ENCODE results near the gene DIP2B.

DNA sequence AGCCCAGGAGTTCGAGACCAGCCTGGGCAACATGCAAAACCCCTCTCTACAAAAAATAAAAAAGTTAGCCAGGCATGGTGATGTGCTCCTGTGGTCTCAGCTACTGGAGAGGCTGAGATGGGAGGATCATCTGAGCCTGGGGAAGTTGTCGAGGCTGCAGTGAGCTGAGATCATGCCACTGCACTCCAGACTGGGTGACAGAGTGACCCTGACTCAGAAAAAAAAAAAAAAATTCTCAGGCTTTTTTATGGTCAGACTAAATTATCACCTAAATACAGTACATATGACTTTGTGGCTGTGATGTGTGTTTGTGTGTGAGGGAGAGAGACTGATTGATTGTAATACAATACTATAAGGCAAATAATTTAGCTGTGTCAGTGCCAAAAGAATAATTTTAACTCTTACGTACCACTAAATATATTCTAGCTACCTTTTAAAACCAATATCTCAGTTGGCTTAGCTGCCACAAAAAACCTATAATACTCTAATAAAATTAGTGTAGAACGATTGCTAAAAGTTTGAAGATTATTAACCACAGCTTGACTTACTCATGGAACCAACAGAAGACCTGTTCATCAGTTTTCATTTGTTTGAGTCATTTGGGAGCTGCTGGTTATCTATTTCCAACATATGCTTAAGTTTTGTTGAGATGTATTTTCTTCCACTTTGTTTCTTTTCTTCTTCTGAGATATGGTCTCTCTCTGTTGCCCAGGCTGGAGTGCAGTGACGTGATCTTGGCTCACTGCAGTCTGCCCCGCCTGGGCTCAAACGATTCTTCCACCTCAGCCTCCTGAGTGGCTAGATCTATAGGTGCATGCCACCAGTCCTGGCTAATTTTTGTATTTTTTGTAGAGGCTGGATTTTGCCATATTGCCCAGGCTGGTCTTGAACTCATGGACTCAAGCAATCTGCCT, 58.0 kb downstream of the DIP2B start:
- no peak for TF ChIP-seq POLR2A (IDR thresholded peaks at IDR 0.05)
- TF ChIP-seq, protein P1, sequence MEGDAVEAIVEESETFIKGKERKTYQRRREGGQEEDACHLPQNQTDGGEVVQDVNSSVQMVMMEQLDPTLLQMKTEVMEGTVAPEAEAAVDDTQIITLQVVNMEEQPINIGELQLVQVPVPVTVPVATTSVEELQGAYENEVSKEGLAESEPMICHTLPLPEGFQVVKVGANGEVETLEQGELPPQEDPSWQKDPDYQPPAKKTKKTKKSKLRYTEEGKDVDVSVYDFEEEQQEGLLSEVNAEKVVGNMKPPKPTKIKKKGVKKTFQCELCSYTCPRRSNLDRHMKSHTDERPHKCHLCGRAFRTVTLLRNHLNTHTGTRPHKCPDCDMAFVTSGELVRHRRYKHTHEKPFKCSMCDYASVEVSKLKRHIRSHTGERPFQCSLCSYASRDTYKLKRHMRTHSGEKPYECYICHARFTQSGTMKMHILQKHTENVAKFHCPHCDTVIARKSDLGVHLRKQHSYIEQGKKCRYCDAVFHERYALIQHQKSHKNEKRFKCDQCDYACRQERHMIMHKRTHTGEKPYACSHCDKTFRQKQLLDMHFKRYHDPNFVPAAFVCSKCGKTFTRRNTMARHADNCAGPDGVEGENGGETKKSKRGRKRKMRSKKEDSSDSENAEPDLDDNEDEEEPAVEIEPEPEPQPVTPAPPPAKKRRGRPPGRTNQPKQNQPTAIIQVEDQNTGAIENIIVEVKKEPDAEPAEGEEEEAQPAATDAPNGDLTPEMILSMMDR (IDR thresholded peaks at IDR 0.05) = no peak

All from adrenal gland (tissue), 5 donors.